ENCODE data around the gene RAB44. TPM values are rescaled to one million over a fixed set of nuclear protein-coding genes. Genes with fewer than 3 reads are reported as not detected.
"Not testable (repeated sequence)": the region's sequence is repeated elsewhere in the genome, so short reads cannot be mapped to it uniquely, and the experiment has no call there.

RAB44 gene
- total RNA-seq, 1 donor from 2014 or later = 0.21 TPM

- H3K27ac ChIP-seq = no peak overlapping the region
- DNase-seq (ENCODE audit: low spot score in 2 of 2) = peak in 1 of 2 donors; percentile 54
- no peaks in the 10 kb centered on the region for H3K9me3 ChIP-seq
Measured at GRCh38 chr6:36701401-36701991, 3.9 kb downstream of the RAB44 start.

GRCh38 chr6:36702656-36703055 is 5.0 kb downstream of the RAB44 start:
- peak in 1 of 2 donors; percentile 21 for DNase-seq (ENCODE audit: low spot score in 2 of 2)
- Histone ChIP-seq H3K36me3 (no peaks in the 10 kb centered on the region), H3K4me1 (no peaks in the 10 kb centered on the region), H3K27ac (no peak overlapping the region), H3K27me3 (no peaks in the 10 kb centered on the region), H3K4me3 (no peak overlapping the region), H3K9me3 (no peaks in the 10 kb centered on the region)
- TF ChIP-seq, protein P1, sequence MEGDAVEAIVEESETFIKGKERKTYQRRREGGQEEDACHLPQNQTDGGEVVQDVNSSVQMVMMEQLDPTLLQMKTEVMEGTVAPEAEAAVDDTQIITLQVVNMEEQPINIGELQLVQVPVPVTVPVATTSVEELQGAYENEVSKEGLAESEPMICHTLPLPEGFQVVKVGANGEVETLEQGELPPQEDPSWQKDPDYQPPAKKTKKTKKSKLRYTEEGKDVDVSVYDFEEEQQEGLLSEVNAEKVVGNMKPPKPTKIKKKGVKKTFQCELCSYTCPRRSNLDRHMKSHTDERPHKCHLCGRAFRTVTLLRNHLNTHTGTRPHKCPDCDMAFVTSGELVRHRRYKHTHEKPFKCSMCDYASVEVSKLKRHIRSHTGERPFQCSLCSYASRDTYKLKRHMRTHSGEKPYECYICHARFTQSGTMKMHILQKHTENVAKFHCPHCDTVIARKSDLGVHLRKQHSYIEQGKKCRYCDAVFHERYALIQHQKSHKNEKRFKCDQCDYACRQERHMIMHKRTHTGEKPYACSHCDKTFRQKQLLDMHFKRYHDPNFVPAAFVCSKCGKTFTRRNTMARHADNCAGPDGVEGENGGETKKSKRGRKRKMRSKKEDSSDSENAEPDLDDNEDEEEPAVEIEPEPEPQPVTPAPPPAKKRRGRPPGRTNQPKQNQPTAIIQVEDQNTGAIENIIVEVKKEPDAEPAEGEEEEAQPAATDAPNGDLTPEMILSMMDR (IDR thresholded peaks at IDR 0.05) = no peak
- intact Hi-C loops (cut with DNase I) = no loop called here

More at GRCh38 chr6:36701401-36701991, 3.9 kb downstream of the RAB44 start:
- no peaks in the 10 kb centered on the region for H3K4me1 ChIP-seq
- TF ChIP-seq, protein P1 (IDR thresholded peaks at IDR 0.05) = no peak
- H3K27me3 ChIP-seq = no peaks in the 10 kb centered on the region
- intact Hi-C loops (cut with DNase I) = no loop called here
- no peaks in the 10 kb centered on the region for H3K36me3 ChIP-seq
- no peak overlapping the region for H3K4me3 ChIP-seq

- TF ChIP-seq, protein P1 (IDR thresholded peaks at IDR 0.05) = no peak
- peak in 1 of 2 donors; percentile 44 for DNase-seq (ENCODE audit: low spot score in 2 of 2)
- Histone ChIP-seq H3K27ac (no peak overlapping the region), H3K4me1 (no peaks in the 10 kb centered on the region), H3K4me3 (no peak overlapping the region), H3K27me3 (no peaks in the 10 kb centered on the region), H3K9me3 (no peaks in the 10 kb centered on the region), H3K36me3 (no peaks in the 10 kb centered on the region)
- intact Hi-C loops (cut with DNase I) = no loop called here
Measured at GRCh38 chr6:36703081-36703606, 5.5 kb downstream of the RAB44 start.

DNA sequence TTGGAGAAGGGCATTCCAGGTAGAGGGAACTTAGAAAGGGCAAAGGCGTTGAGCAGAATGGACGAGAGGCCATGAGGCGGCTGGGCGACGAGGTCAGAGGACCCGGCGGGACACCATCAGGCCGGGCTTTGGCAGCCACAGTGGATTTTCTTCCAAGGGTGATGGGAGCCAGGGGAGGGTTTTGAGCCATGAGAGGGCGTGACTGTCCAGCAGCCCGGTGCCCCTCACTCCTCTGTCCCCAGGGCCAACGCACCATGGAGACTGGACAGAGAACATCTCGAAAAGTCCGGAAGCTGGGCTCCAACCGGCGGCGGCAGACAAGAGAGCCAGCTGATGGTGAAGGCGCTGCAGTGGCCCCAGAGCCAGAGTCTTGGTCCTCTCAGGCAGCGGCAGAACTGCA is 6.4 kb downstream of the RAB44 start:
- Histone ChIP-seq H3K27me3 (no peaks in the 10 kb centered on the region), H3K27ac (no peak overlapping the region), H3K9me3 (no peaks in the 10 kb centered on the region), H3K4me3 (no peak overlapping the region), H3K4me1 (no peaks in the 10 kb centered on the region), H3K36me3 (no peaks in the 10 kb centered on the region)
- intact Hi-C loops (cut with DNase I) = no loop called here
- DNase-seq (ENCODE audit: low spot score in 2 of 2) = peak in 1 of 2 donors; percentile 42
- TF ChIP-seq, protein P1 (IDR thresholded peaks at IDR 0.05) = no peak

DNA sequence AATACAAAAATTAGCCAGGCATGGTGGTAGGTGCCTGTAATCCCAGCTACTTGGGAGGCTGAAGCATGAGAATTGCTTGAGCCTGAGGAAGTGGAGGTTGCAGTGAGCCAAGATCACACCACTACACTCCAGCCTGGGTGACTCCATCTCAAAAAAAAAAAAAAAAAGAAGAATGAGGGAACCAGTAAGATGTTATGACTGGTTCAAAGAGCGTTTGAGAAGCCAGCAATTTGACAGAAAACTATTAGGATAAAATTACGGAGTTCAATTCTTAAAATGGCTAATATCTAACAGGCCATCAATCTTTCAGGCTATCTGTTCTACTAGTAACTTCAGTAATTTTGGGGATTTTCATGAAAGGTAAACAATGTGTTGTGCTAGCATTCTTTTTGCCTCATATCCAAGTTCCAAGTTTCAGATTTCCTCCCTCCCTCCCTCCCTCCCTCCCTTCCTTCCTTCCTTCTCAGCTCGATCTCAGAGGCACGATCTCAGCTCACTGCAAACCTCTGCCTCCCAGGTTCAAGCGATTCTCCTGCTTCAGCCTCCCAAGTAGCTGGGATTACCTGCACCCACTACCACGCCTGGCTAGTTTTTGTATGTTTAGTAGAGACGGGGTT is 7.4 kb downstream of the RAB44 start:
- intact Hi-C loops (cut with DNase I); DNase-seq (ENCODE audit: low spot score in 2 of 2); H3K9me3 ChIP-seq; H3K27me3 ChIP-seq; H3K36me3 ChIP-seq; H3K4me3 ChIP-seq; H3K4me1 ChIP-seq; H3K27ac ChIP-seq: not testable (repeated sequence)

DNA sequence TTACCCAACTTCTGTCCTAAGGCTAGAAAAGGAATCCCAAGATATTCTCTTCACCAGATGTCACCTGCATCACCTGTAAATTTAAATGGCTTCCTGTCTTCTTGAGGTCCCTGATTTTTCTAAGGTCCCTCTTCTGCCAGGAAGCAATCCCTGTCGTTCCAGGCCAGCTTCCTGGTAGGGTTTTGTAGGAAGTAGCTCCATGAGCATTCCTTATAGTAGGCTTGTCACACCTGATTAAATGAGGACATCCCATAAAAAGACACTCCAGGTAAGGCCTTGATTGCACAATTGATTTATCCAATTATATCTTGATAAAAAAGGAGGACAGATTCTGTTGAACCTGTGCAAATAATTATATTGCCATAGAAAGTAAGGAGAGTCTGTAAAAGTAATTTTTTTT is 8.7 kb downstream of the RAB44 start:
- TF ChIP-seq, protein P1 (IDR thresholded peaks at IDR 0.05) = no peak
- Histone ChIP-seq H3K9me3 (no peaks in the 10 kb centered on the region), H3K27me3 (no peaks in the 10 kb centered on the region), H3K4me3 (no peak overlapping the region), H3K36me3 (no peaks in the 10 kb centered on the region), H3K4me1 (no peaks in the 10 kb centered on the region), H3K27ac (no peak overlapping the region)
- DNase-seq (ENCODE audit: low spot score in 2 of 2) = no peak
- intact Hi-C loops (cut with DNase I) = no loop called here
